ENCODE results near the gene ARMC5. TPM values are rescaled to one million over a fixed set of nuclear protein-coding genes. Genes with fewer than 3 reads are reported as not detected.
A peak's percentile ranks its signal among the peaks of the same experiment; 100 is the strongest.

ARMC5 gene
- total RNA-seq, 6 experiments from 2014 or later, result 7.6 to 11.8 (median 9.3) TPM

- no peak overlapping the region for H3K4me3 Mint-ChIP-seq
- peaks cover 38% of the 10 kb centered on the region for H3K36me3 Mint-ChIP-seq (ENCODE audit: low read depth)
- peaks cover 29% of the 10 kb centered on the region for H3K4me1 Mint-ChIP-seq (ENCODE audit: low read depth)
- peaks cover 14% of the 10 kb centered on the region for H3K27me3 Mint-ChIP-seq (ENCODE audit: insufficient read depth)
- DNase-seq, result no peak
- H3K9me3 Mint-ChIP-seq, result peaks cover 11% of the 10 kb centered on the region; the same call in 1 of the 2 replicates
- no peak overlapping the region for H3K27ac Mint-ChIP-seq
- no peak for TF ChIP-seq CTCF (IDR thresholded peaks at IDR 0.05)
Measured at GRCh38 chr16:31476303-31477219, 17.3 kb downstream of the ARMC5 start.

DNA sequence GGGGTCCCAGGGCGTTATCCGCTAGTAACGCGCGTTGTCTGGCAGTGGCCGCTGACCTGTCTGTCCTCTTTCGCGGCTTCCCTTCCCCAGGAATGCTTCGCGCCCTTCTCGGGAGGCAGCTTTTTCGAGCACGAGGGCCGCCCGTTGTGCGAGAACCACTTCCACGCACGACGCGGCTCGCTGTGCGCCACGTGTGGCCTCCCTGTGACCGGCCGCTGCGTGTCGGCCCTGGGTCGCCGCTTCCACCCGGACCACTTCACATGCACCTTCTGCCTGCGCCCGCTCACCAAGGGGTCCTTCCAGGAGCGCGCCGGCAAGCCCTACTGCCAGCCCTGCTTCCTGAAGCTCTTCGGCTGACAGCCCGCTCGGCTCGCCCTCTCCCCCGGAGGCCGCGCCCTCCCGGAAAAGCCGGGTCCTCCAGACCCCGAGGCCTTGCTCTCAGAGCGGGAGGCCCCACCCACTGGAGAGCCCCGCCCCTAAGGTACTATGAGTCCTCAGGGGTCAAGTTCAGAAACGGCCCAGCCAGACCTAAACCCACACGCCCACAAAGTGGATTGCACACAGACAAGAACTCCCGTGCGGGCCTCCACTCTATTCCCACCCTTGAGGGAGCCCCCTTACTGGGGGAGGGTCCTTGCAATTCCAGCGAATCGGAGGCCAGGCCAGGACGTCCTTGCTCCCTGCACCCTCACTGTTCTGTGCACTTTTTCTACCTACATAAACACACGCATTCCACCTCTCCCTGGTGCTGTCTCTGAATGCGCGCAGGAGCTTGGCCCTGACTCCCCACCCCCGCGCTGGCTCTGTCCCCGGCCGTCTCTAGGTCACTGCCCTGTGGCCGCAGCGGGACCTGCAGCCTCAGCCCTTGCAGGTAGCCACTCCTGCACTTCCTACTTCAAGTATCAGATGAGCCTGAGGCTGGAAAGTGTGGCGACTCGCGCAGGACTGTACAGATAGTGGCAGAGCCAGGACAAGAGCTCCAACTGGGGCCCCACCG is 18.2 kb downstream of the ARMC5 start:
- Mint-ChIP-seq H3K27ac (no peak overlapping the region), H3K27me3 (ENCODE audit: insufficient read depth) (peaks cover 13% of the 10 kb centered on the region), H3K4me3 (no peak overlapping the region), H3K4me1 (ENCODE audit: low read depth) (peaks cover 27% of the 10 kb centered on the region), H3K36me3 (ENCODE audit: low read depth) (peaks cover 35% of the 10 kb centered on the region), H3K9me3 (peaks cover 7% of the 10 kb centered on the region; the same call in 1 of the 2 replicates)
- TF ChIP-seq CTCF (IDR thresholded peaks at IDR 0.05), result peak; percentile 23; the same call in 1 of the 2 replicates
- no peak for DNase-seq

GRCh38 chr16:31478956-31479355 is 19.7 kb downstream of the ARMC5 start:
- TF ChIP-seq CTCF (IDR thresholded peaks at IDR 0.05), result no peak
- Mint-ChIP-seq H3K4me3 (no peak overlapping the region), H3K4me1 (ENCODE audit: low read depth) (peaks cover 12% of the 10 kb centered on the region), H3K27me3 (ENCODE audit: insufficient read depth) (peaks cover 17% of the 10 kb centered on the region), H3K36me3 (ENCODE audit: low read depth) (peaks cover 21% of the 10 kb centered on the region), H3K27ac (no peak overlapping the region), H3K9me3 (no peaks in the 10 kb centered on the region)
- DNase-seq, result no peak

DNA sequence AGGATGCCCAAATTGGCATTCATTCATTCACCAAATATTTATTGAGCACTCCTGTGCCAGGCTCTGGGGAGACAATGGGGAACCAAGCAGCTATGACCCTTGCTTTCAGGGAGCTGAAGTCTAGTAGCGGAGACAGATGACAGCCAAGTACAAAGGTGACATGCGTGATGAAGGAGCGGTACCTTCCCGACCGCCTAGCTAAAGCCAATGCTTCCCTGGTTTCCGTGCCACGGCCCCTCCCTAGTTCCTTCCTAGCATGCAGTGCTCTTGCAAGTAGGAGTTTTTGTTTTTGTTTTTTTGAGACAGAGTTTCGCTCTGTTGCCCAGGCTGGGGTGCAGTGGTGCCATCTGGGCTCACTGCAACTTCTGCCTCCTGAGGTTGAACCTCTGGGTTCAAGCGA is 20.4 kb downstream of the ARMC5 start:
- H3K36me3 Mint-ChIP-seq (ENCODE audit: low read depth), result peaks cover 13% of the 10 kb centered on the region
- peaks cover 4% of the 10 kb centered on the region for H3K4me1 Mint-ChIP-seq (ENCODE audit: low read depth)
- no peak for TF ChIP-seq CTCF (IDR thresholded peaks at IDR 0.05)
- no peak for DNase-seq
- no peaks in the 10 kb centered on the region for H3K9me3 Mint-ChIP-seq
- peaks cover 19% of the 10 kb centered on the region for H3K27me3 Mint-ChIP-seq (ENCODE audit: insufficient read depth)
- H3K4me3 Mint-ChIP-seq, result no peak overlapping the region
- no peak overlapping the region for H3K27ac Mint-ChIP-seq

GRCh38 chr16:31480851-31481536 is 21.7 kb downstream of the ARMC5 start:
- peak overlapping the region; percentile 11; the same call in 1 of the 2 replicates for H3K27ac Mint-ChIP-seq
- DNase-seq, result no peak
- H3K4me1 Mint-ChIP-seq (ENCODE audit: low read depth), result no peaks in the 10 kb centered on the region; the same call in 1 of the 2 replicates
- TF ChIP-seq CTCF (IDR thresholded peaks at IDR 0.05), result no peak
- no peak overlapping the region for H3K4me3 Mint-ChIP-seq
- H3K36me3 Mint-ChIP-seq (ENCODE audit: low read depth), result peaks cover 9% of the 10 kb centered on the region
- H3K27me3 Mint-ChIP-seq (ENCODE audit: insufficient read depth), result peaks cover 24% of the 10 kb centered on the region
- no peaks in the 10 kb centered on the region for H3K9me3 Mint-ChIP-seq
